ENCODE results near the gene CALN1. TPM values are rescaled to one million over a fixed set of nuclear protein-coding genes. Genes with fewer than 3 reads are reported as not detected.
"Not testable (repeated sequence)": the region's sequence is repeated elsewhere in the genome, so short reads cannot be mapped to it uniquely, and the experiment has no call there.

The CALN1 gene
- polyA plus RNA-seq (not detected in 3 replicates), polyA minus RNA-seq (not detected in 3 replicates)
- not detected for polyA plus RNA-seq (2011; ENCODE audit: low read depth)
- not detected in 2 replicates for polyA plus RNA-seq (2011; cell fraction: cytosol; rRNA removed)
- not detected in 2 replicates for polyA plus RNA-seq (2011; cell fraction: nucleus; rRNA removed)
- polyA plus RNA-seq (2012; ENCODE audit: low replicate concordance): not detected in 2 replicates
- not detected for polyA minus RNA-seq (2011; cell fraction: cytosol; rRNA and poly(A)+ RNA removed)
- not detected in 2 replicates for polyA minus RNA-seq (2011; cell fraction: nucleus; rRNA and poly(A)+ RNA removed)

DNA sequence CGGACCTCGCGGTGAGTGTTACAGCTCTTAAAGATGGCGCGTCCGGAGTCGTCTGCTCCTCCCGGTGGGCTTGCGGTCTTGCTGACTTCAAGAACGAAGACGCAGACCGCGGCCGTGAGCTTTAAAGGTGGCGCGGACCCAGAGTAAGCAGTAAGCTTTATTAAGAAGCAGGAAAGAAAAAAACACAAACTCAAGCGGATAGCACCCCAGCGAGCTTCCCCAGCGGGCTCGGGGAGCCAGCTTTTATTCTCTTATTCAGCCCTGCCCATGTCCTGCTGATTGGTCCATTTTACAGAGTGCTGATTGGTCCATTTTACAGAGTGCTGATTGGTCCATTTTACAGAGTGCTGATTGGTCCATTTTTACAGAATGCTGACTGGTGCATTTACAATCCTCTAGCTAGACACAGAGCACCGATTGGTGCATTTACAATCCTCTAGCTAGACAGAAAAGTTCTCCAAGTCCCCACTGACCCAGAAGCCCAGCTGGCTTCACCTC lies at the start of gene CALN1:
Gene CALN1 (minus strand): TSS at position 218 of the 498 bp plus-strand sequence.
- H4K20me1 ChIP-seq (ENCODE audit: control insufficient read depth, extremely low read depth, insufficient read depth, low read length); H3K9me3 ChIP-seq (ENCODE audit: control insufficient read depth, low read depth, low read length); DNase-seq (ENCODE audit: low read depth, low spot score); H2AFZ ChIP-seq (ENCODE audit: control insufficient read depth, low read length); H3K36me3 ChIP-seq (ENCODE audit: control insufficient read depth in 2 of 2, extremely low read depth in 1 of 2, insufficient read depth in 2 of 2, low read length in 2 of 2); H3K4me3 ChIP-seq (ENCODE audit: control insufficient read depth in 2 of 3, extremely low read depth in 1 of 3, insufficient read depth in 2 of 3, low read depth in 1 of 3, low read length in 3 of 3); H3K27me3 ChIP-seq (ENCODE audit: control insufficient read depth, extremely low read depth, insufficient read depth, low read length); H3K4me1 ChIP-seq (ENCODE audit: control insufficient read depth, extremely low read depth, insufficient read depth, low read length); FAIRE-seq; H3K9ac ChIP-seq (ENCODE audit: control insufficient read depth, extremely low read depth, insufficient read depth, low read length); H3K9me1 ChIP-seq (ENCODE audit: control insufficient read depth, extremely low read depth, insufficient read depth, low read length); dilution Hi-C loops (cut with MboI; ENCODE audit: extremely low pct_ligation_motif_present, low sequenced_read_pairs); H3K27ac ChIP-seq (ENCODE audit: control insufficient read depth, insufficient read depth, low read length); H3K79me2 ChIP-seq (ENCODE audit: control insufficient read depth, insufficient read depth, low read length); H3K4me2 ChIP-seq (ENCODE audit: control insufficient read depth, extremely low read depth, insufficient read depth, low read depth, low read length): not testable (repeated sequence)

DNA sequence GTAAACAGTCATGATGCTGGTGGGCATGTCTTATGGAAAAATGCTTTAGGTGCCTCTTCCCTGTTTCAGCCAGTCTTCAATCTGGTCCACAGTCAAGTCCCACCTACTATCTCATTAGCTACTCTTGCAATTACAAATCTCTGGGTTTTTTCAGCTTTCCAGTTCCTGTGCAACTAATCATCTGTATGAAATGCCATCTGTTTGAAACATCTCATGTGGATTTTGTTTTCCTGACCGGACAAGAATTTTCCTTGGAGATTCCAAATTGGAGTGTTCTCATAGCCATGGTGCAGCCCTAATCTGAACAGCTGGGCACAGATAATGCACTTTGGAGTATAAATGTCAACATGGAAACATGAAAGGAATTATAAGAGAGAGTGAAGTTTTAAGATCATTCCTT lies 41.3 kb upstream of the CALN1 start:
- Histone ChIP-seq H3K36me3 (ENCODE audit: control insufficient read depth in 2 of 2, extremely low read depth in 1 of 2, insufficient read depth in 2 of 2, low read length in 2 of 2) (no peaks in the 10 kb centered on the region), H3K9me3 (ENCODE audit: control insufficient read depth, low read depth, low read length) (no peaks in the 10 kb centered on the region), H3K27ac (ENCODE audit: control insufficient read depth, insufficient read depth, low read length) (no peak overlapping the region), H3K9ac (ENCODE audit: control insufficient read depth, extremely low read depth, insufficient read depth, low read length) (no peak overlapping the region), H3K4me3 (ENCODE audit: control insufficient read depth in 2 of 3, extremely low read depth in 1 of 3, insufficient read depth in 2 of 3, low read depth in 1 of 3, low read length in 3 of 3) (no peak overlapping the region), H2AFZ (ENCODE audit: control insufficient read depth, low read length) (no peak overlapping the region), H3K79me2 (ENCODE audit: control insufficient read depth, insufficient read depth, low read length) (no peaks in the 10 kb centered on the region), H3K27me3 (ENCODE audit: control insufficient read depth, extremely low read depth, insufficient read depth, low read length) (no peaks in the 10 kb centered on the region), H3K9me1 (ENCODE audit: control insufficient read depth, extremely low read depth, insufficient read depth, low read length) (no peaks in the 10 kb centered on the region), H3K4me1 (ENCODE audit: control insufficient read depth, extremely low read depth, insufficient read depth, low read length) (no peaks in the 10 kb centered on the region), H3K4me2 (ENCODE audit: control insufficient read depth, extremely low read depth, insufficient read depth, low read depth, low read length) (no peak overlapping the region), H4K20me1 (ENCODE audit: control insufficient read depth, extremely low read depth, insufficient read depth, low read length) (no peaks in the 10 kb centered on the region)
- TF ChIP-seq, protein P1, sequence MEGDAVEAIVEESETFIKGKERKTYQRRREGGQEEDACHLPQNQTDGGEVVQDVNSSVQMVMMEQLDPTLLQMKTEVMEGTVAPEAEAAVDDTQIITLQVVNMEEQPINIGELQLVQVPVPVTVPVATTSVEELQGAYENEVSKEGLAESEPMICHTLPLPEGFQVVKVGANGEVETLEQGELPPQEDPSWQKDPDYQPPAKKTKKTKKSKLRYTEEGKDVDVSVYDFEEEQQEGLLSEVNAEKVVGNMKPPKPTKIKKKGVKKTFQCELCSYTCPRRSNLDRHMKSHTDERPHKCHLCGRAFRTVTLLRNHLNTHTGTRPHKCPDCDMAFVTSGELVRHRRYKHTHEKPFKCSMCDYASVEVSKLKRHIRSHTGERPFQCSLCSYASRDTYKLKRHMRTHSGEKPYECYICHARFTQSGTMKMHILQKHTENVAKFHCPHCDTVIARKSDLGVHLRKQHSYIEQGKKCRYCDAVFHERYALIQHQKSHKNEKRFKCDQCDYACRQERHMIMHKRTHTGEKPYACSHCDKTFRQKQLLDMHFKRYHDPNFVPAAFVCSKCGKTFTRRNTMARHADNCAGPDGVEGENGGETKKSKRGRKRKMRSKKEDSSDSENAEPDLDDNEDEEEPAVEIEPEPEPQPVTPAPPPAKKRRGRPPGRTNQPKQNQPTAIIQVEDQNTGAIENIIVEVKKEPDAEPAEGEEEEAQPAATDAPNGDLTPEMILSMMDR (optimal IDR thresholded peaks at IDR 0.05 in 1 of 3, IDR thresholded peaks at IDR 0.05 in 1 of 3, conservative IDR thresholded peaks at IDR 0.05 in 1 of 3; ENCODE audit: extremely low read depth in 1 of 3, insufficient read depth in 2 of 3, low read length in 3 of 3): no peak
- no peak for TF ChIP-seq EZH2 (IDR thresholded peaks at IDR 0.05; ENCODE audit: low read length)
- no peak for FAIRE-seq
- dilution Hi-C loops (cut with MboI; ENCODE audit: extremely low pct_ligation_motif_present, low sequenced_read_pairs): no loop called here
- no peak for DNase-seq (ENCODE audit: low read depth, low spot score)
